Caco-2 (cell line): Measurements from ENCODE around the gene STK32C. TPM values are rescaled to one million over a fixed set of nuclear protein-coding genes. Genes with fewer than 3 reads are reported as not detected.

Experiments used
- BruUV-seq: library from RNA; stranded (reverse); fragments of 400-500 nt; replicated peaks from 2 replicates; lab custom pipeline; 2021; lab: Mats Ljungman, UMichigan
- CTCF ChIA-PET: fragments of 300-600 bp; sonication (Branson Sonifier 250); formaldehyde crosslinking; loops from one replicate; lab custom pipeline; 2022; ENCODE audit warnings: antibody characterized with exemption; lab: Charles Lee
- POLR2A ChIA-PET: fragments of 300-600 bp; sonication (Branson Sonifier 250); formaldehyde crosslinking; loops from one replicate; lab custom pipeline; 2022; ENCODE audit warnings: antibody characterized with exemption; lab: Charles Lee
- DNase-seq, 2 experiments: peaks; one replicate each; pipeline versions ENCODE4 v3.0.0 to v3.0.0-alpha.2; 2020 to 2022
- H3K27me3 ChIP-seq: replicated peaks from 2 replicates; pipeline ENCODE4 v1.6.0; 2011; ENCODE audit warnings: low read length; ENCODE audit not compliant: control insufficient read depth, insufficient read depth
- H3K36me3 ChIP-seq: 2 replicates; pipeline ENCODE4 v1.5.1; 2011; ENCODE audit warnings: low read length; ENCODE audit not compliant: control insufficient read depth, insufficient read depth
- H3K4me1 ChIP-seq: fragments of 250-450 bp; sonication (Bioruptor Pico); 2 replicates; pipeline ENCODE4 v1.5.1; 2020; ENCODE audit warnings: mild to moderate bottlenecking
- H3K4me3 ChIP-seq: 2 replicates; pipeline ENCODE4 v1.5.1; 2011; ENCODE audit warnings: low read depth, mild to moderate bottlenecking, control low read depth, low read length
- H3K9me3 ChIP-seq: fragments of 250-450 bp; sonication (Bioruptor Pico); 2 replicates; pipeline ENCODE4 v1.5.1; 2020; ENCODE audit warnings: mild to moderate bottlenecking, moderate library complexity
- H3K27ac Mint-ChIP-seq: one replicate; pipeline ENCODE4 v1.8.0; 2022; ENCODE audit warnings: mixed read lengths; ENCODE audit not compliant: unreplicated experiment
- H3K27me3 Mint-ChIP-seq: one replicate; pipeline ENCODE4 v1.8.0; 2022; ENCODE audit warnings: mixed read lengths; ENCODE audit not compliant: insufficient read depth, unreplicated experiment
- H3K36me3 Mint-ChIP-seq: one replicate; pipeline ENCODE4 v1.8.0; 2022; ENCODE audit warnings: mild to moderate bottlenecking, mixed read lengths; ENCODE audit not compliant: insufficient read depth, unreplicated experiment
- H3K4me1 Mint-ChIP-seq: one replicate; pipeline ENCODE4 v1.8.0; 2022; ENCODE audit warnings: low read depth, mixed read lengths; ENCODE audit not compliant: unreplicated experiment
- H3K4me3 Mint-ChIP-seq: one replicate; pipeline ENCODE4 v1.8.0; 2022; ENCODE audit warnings: mild to moderate bottlenecking, moderate library complexity, mixed read lengths; ENCODE audit not compliant: unreplicated experiment
- H3K9me3 Mint-ChIP-seq: one replicate; pipeline ENCODE4 v1.8.0; 2022; ENCODE audit warnings: mixed read lengths; ENCODE audit not compliant: unreplicated experiment
- CTCF ChIP-seq, 2 experiments: fragments of 200-600 bp in 1 of 2; IDR thresholded peaks; 1 replicate in 1 of 2; 2 replicates in 1 of 2; pipeline versions ENCODE4 v1.5.1 to v1.8.0; 2011 to 2022; ENCODE audit warnings: antibody characterized with exemption in 1 of 2, control low read depth in 1 of 2, inconsistent platforms in 1 of 2, low read depth in 1 of 2, low read length in 1 of 2, mild to moderate bottlenecking in 1 of 2, moderate library complexity in 1 of 2; ENCODE audit not compliant: insufficient read depth in 1 of 2, severe bottlenecking in 1 of 2, unreplicated experiment in 1 of 2
- intact Hi-C: fragments of 100-400 bp; cut with micrococcal nuclease; formaldehyde crosslinking; loops from one replicate; pipeline ENCODE4 v1.10.0; 2022; ENCODE audit not compliant: unreplicated experiment
- total RNA-seq: library from RNA; stranded (reverse); gene quantifications from 2 replicates; pipeline ENCODE4 v1.2.3, GENCODE V29; 2022

Gene STK32C
- total RNA-seq, 1 experiment from 2014 or later = 13.3 TPM

GRCh38 chr10:132265890-132266496 lies 41.8 kb downstream of the STK32C start:
- Mint-ChIP-seq H3K27ac (no peak overlapping the region), H3K9me3 (peaks cover 12% of the 10 kb centered on the region), H3K4me3 (no peak overlapping the region), H3K36me3 (no peaks in the 10 kb centered on the region), H3K4me1 (no peaks in the 10 kb centered on the region), H3K27me3 (no peaks in the 10 kb centered on the region)
- Histone ChIP-seq H3K27me3 (no peaks in the 10 kb centered on the region), H3K4me3 (no peak overlapping the region), H3K36me3 (no peaks in the 10 kb centered on the region), H3K9me3 (no peaks in the 10 kb centered on the region), H3K4me1 (no peaks in the 10 kb centered on the region)
- no peak for DNase-seq
- BruUV-seq = no TSS peak
- TF ChIP-seq CTCF (IDR thresholded peaks at IDR 0.05; ENCODE audit: insufficient read depth in 1 of 2, low read depth in 1 of 2, low read length in 1 of 2, severe bottlenecking in 1 of 2, unreplicated experiment in 1 of 2) = no peak
- intact Hi-C loops = no loop called here
- POLR2A ChIA-PET = no interaction called here
- CTCF ChIA-PET = interaction anchor here (0.6 kb wide), 1 partner anchor 13 kb away, joined by 3 read pairs; no protein-coding TSS in a partner anchor

- no peak for DNase-seq
- ChIA-PET CTCF (no interaction called here), POLR2A (no interaction called here)
- Mint-ChIP-seq H3K27me3 (no peaks in the 10 kb centered on the region), H3K9me3 (peaks cover 12% of the 10 kb centered on the region), H3K36me3 (no peaks in the 10 kb centered on the region), H3K27ac (no peak overlapping the region), H3K4me3 (no peak overlapping the region), H3K4me1 (no peaks in the 10 kb centered on the region)
- H3K9me3 ChIP-seq = no peaks in the 10 kb centered on the region
- no peak for TF ChIP-seq CTCF (IDR thresholded peaks at IDR 0.05; ENCODE audit: insufficient read depth in 1 of 2, low read depth in 1 of 2, low read length in 1 of 2, severe bottlenecking in 1 of 2, unreplicated experiment in 1 of 2)
- H3K27me3 ChIP-seq = no peaks in the 10 kb centered on the region
- H3K4me1 ChIP-seq = no peaks in the 10 kb centered on the region
- intact Hi-C loops = no loop called here
- H3K36me3 ChIP-seq = no peaks in the 10 kb centered on the region
- H3K4me3 ChIP-seq = no peak overlapping the region
- BruUV-seq = no TSS peak
Observed at GRCh38 chr10:132264966-132265889, 42.5 kb downstream of the STK32C start.

GRCh38 chr10:132264306-132264950 lies 43.3 kb downstream of the STK32C start:
- BruUV-seq = no TSS peak
- Mint-ChIP-seq H3K4me3 (no peak overlapping the region), H3K36me3 (no peaks in the 10 kb centered on the region), H3K9me3 (peaks cover 12% of the 10 kb centered on the region), H3K27ac (no peak overlapping the region), H3K27me3 (no peaks in the 10 kb centered on the region), H3K4me1 (no peaks in the 10 kb centered on the region)
- POLR2A ChIA-PET = no interaction called here
- H3K36me3 ChIP-seq = no peaks in the 10 kb centered on the region
- H3K27me3 ChIP-seq = no peaks in the 10 kb centered on the region
- H3K4me1 ChIP-seq = no peaks in the 10 kb centered on the region
- CTCF ChIA-PET = no interaction called here
- H3K4me3 ChIP-seq = no peak overlapping the region
- H3K9me3 ChIP-seq = no peaks in the 10 kb centered on the region
- TF ChIP-seq CTCF (IDR thresholded peaks at IDR 0.05; ENCODE audit: insufficient read depth in 1 of 2, low read depth in 1 of 2, low read length in 1 of 2, severe bottlenecking in 1 of 2, unreplicated experiment in 1 of 2) = no peak
- intact Hi-C loops = no loop called here
- no peak for DNase-seq
